Activated CD4-positive, alpha-beta T cell treated with anti-CD3 and anti-CD28 coated beads, Interleukin-2, amount 50 U/mL, for 4 hours (primary cell): ENCODE measurements around the gene COL27A1.

Source experiments
- DNase-seq, 2 experiments: peaks; one replicate each; pipeline ENCODE4 v3.0.0-alpha.2; 2020

Gene COL27A1

GRCh38 chr9:114229295-114229694 is 74.0 kb downstream of the COL27A1 start:
- no peak for DNase-seq

GRCh38 chr9:114230068-114230467 is 74.7 kb downstream of the COL27A1 start:
- no peak for DNase-seq

GRCh38 chr9:114231273-114231672 is 75.9 kb downstream of the COL27A1 start:
- no peak for DNase-seq

- DNase-seq, result no peak
Observed at GRCh38 chr9:114231719-114232449, 76.5 kb downstream of the COL27A1 start.

DNA sequence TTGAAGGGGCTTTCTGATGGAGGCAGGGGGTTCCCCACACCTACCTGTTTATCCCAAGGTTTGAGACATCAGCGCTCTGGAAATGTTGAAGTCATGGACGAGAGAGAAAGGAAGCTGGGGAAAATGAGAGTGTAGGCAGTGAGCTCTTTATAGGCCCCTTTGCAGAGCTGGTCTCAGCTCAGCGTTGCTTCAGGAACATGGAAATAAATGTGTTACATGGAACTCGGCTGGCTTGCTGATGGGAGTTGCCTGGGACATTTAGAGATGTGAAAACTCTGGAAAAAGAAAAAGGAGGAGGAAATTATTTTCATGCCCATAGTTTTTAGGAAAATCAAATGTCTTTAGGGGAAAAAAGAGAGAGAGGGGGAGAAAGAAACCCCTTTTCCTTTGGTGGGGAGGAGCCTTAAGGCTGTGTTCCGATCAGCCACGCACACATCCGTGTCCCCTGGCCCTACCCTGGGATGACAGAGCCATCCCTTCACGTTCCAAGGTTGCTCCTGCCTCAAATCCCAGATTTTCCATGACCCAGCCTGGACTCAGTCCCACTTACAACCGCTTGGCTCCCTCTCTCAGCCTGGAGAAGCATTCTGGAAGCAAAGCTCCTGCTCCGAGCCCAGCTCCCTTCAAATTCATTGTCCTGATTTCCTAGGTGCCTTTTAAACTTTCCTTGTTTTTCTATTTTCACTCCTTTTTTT is 78.3 kb downstream of the COL27A1 start:
- DNase-seq, result no peak

DNA sequence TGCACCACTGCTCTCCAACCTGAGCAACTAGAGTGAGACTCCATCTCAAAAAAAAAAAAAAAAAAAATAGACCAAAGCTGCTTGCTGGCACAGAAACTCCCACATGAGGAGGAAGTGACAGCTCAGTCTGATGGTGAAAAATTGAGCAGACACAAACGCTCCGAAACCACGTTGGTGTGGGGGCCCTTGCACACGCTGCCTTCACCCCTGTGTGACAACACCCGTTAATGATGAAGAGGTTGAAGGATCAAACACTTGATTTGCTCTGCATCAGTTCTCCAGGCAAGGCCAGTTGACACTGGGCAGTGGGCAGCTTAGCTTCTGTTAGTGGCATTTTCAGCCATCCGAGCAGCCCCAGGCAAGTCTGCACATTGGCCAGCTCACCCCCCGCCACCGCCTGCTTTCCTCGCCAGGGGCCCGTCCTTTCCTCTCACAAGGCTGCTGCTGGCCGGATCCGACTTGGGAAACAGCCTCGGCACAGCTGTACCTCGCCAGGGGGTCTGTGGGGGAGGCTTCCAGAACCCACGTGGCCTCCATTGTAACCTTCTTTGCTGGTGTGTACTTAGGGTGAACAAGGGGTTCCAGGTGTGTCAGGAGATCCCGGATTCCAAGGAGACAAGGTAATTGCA is 79.8 kb downstream of the COL27A1 start:
- DNase-seq, result no peak

DNA sequence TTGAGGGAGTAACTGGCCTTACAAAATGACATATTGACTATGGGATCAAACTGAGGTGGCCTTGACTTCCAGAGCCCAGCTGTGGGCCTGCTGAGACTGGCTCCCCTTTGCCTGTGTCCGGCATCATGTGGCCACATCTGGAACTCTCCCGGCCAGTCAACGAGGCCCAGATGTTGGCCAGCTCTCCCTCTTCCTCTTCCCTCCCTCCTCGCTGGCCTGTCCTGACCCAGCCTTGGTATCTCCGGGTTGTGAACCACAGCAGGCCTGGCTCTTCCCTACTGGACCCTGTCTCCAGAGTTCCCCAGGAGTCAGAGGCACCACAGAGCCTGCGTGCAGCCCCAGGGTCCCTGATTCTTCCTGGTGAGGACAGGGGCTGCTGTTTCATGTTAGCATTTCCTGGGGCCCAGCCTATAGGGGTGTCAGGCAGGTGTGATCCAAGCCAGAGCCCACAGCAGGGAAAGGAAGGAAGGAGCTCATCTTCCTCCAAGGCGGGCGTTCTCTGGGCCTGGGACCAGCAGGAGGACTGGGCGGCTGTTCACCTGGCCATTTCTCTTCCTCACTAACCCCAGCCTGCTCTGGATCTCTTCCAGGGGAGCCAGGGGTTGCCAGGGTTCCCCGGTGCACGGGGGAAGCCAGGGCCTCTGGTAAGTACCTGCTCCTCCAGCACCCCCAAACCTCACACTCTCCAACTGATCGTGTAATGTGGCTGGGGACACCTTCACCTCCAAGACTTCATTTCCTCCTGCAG is 81.2 kb downstream of the COL27A1 start:
- no peak for DNase-seq

- DNase-seq, result no peak
Observed at GRCh38 chr9:114237247-114237646, 81.9 kb downstream of the COL27A1 start.

DNA sequence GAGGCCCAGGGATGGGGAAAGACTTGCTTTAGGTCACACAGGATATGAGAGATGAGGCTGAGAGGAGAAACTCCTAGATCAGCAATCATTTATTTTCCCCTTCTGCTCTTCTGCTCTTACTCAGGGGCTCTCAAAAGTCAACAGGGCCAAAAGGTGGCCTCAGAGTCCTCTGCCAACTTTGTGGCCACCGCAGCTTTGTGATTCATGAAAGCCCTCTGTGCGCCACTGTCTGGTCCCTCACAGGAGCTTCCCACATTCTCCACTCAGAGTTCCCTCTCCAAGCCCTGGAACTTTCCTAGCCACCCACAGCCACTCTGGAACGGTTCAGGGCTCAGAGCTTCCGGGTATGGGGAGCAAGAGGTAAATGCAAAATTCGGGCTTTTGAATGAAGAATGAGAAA is 82.4 kb downstream of the COL27A1 start:
- DNase-seq, result no peak

- no peak for DNase-seq
Observed at GRCh38 chr9:114238472-114238871, 83.1 kb downstream of the COL27A1 start.

DNA sequence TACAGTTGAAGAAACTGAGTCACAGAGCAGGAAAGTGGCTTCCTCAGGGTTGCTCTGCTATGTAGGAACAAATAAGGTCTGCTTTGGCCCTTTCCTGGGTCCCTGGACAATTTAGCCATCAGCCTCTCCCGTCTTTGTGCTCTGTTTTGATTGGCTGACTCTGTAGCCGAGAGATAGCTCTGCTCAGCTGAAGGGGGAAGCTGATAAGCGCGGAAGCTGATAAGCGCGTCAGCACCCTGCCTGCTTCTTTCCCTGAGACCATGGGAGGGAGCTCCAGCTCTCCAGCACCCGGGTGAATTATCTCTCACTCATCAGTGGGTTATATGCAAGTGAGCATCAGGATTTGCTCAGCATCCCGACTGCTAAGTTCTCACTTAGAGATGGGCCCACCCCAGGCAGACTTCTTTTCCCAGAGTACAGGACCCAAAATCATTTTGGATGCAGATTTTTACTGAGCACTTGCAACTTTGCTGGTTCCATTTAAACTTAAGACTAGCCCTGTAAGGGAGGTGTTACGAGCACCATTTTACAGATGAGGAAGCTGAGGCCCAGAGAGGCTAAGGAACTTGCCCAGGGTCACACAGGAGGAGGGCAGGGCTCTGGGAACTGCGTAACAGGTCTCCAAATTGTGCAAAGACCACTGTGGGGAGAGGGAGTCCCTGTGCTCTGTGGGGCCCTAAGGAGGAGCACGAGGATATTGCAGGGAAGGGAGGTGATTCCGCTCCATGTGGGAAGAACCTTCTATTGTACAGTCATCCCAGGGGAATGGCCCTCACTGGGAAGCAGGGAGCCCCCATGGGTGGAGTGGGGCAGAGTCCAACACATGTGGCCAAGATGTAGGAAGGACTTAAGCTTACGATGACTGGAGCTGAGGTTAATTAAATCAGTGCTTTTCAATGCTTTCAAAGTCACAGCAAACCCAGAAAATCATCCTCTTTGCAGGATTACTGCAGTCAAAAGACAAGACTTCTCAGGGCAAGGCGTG is 83.8 kb downstream of the COL27A1 start:
- no peak for DNase-seq

DNA sequence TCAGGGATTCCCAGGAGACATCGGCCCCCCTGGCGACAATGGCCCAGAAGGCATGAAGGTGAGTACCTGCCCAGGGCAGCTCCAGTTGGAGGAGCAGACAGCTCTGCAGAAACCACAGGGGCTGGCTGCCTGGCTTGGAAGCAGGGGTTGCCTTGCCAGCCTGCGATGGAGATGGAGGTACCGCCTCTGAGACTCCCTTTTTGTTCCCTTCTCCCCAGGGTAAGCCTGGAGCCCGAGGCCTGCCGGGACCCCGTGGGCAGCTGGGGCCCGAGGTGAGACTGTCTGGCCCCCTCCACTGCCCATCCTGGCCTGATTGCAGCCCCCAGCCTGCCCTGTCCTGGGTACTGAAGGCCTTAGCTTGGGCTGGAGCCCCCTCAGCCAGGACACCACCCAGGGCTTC is 84.9 kb downstream of the COL27A1 start:
- no peak for DNase-seq

DNA sequence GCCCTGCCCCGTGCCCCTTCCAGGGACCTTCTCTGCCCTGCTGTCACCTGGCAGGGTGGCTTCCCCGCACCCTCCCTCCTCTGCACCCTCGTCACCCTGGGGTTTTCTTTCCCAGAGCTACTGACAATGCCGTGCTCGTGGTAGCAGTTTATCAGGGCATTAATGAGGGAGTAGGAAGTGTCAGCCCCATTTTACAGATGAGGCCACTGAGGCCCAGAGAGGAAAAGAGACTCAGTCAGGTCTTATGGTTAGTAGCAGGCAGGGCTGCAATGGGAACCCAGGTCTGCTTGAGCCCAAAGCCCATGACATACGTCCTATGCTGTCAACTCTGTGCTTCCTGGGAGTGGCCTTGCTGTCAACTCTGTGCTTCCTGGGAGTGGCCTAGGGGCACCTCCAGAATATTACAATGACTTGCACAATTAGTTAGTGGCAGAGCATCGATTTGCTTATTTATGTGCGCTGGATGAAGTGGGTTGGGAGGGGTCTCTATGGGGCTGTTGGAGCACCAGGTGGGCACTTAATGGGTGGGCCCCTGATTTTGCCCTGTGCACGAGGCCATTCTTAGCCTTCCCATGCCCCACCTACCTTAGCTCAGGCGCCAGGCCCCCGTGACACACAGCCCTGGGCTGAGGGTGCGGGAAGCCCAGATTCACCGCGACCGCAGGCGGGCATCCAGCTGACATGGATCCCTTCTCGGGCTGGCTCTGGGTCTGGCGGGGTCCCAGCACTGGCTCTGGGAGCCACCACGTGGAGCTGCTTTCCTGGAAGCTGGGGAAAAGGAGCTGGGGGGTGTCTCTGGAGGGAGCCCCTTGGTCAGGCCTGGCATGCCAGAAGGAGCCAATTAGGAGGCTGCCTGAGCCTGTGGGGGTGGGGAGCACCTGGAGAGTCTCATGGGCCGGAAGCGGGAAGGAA is 85.6 kb downstream of the COL27A1 start:
- DNase-seq, result no peak

DNA sequence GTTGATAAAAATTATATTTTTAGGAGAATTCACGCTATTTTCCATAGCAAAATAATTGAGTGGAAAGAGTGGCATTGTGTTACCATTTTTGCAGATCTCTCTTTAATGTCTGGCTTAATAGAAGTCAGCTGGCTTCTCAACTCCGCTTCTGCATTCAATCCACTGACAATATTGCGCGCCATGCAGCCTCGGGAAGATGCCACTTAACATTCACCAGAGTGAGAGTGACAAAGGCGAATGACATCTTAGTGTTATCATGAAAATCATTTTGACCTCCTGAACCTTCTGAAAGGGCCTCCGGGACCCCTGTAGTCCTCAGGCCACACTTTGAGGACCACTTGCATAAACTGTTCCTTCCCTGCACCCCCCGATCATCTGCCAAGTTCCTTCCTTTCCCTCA is 87.5 kb downstream of the COL27A1 start:
- DNase-seq, result no peak

- DNase-seq, result no peak
Observed at GRCh38 chr9:114243240-114243639, 87.9 kb downstream of the COL27A1 start.

DNA sequence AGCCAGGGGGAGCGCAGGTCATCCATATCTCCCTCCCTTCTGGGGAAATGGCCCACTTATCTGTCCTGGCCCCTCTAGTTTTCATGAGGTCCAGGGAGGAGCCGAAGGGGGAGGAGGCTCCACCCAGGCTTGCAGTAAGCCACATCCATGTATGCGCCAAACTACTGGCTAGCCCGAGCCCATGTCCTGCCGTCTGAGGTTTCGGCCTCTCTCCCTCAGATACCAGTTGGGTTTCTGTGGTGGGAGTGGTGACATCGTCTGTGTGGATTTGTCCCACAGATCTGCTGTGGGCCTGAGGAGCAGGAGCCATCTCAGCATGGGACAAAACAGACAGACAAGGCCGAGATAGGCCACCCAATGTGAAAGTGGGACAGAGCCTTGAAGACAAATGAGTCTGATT is 89.2 kb downstream of the COL27A1 start:
- DNase-seq, result no peak

GRCh38 chr9:114246558-114246957 is 91.2 kb downstream of the COL27A1 start:
- DNase-seq, result no peak

- DNase-seq, result no peak
Observed at GRCh38 chr9:114247077-114247476, 91.7 kb downstream of the COL27A1 start.

DNA sequence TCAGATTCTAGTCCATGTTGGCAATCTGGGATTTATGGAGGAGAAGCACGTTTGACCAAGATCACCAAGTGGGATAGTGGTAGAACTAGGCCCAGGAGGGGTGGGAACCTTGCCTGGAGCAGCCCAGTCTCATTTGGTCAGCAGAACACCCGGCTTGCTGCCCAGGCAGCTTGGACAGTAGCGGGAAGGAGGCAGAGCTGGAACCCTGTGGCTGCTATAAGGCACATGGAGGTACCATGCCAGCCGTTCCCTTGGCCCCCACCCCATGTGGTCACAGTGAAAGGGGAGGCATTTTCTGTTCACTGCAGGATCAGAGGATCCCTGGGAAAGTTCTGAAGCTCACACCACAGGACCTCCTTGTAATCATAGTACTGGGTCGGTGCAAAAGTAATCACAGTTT is 92.2 kb downstream of the COL27A1 start:
- DNase-seq, result no peak

DNA sequence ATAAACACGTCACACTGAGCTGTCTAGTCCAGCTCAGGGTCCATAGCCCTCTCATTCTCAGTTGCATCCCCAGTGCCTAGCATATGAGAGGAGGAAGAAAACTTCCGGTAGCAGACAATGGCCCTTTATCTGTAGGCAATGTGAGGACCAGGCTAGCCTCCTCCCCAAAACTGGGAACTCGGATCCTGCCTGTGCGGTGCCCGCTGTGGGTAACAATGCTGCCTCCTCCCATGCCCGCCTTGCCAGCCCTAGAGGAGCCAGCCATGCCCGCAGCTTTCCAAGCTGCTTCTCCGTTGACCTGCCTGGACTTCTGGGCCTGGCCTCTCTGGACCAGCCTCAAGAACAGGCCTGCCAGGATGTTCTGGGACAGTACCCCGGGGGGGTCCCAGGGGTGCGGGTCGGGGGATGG is 93.0 kb downstream of the COL27A1 start:
- DNase-seq, result no peak
